Endothelial cell of umbilical vein (primary cell): ENCODE data around the gene CD58.
"Not testable (repeated sequence)": the region's sequence is repeated elsewhere in the genome, so short reads cannot be mapped to it uniquely, and the experiment has no call there.

Source experiments
- CTCF ChIP-seq, 2 donors: IDR thresholded peaks; 1 replicate in 1 of 2; 2 replicates in 1 of 2; pipeline ENCODE4 v1.5.1; 2011; ENCODE audit warnings: low read length in 2 of 2, mild to moderate bottlenecking in 2 of 2, moderate library complexity in 2 of 2, control low read depth in 1 of 2, inconsistent platforms in 1 of 2, low read depth in 1 of 2; ENCODE audit not compliant: insufficient read depth in 1 of 2; ENCODE audit errors: extremely low read depth in 1 of 2
- EZH2 ChIP-seq: IDR thresholded peaks from 2 replicates; pipeline ENCODE4 v1.6.1; 2012; ENCODE audit warnings: borderline replicate concordance, low read depth, mild to moderate bottlenecking, moderate library complexity, low read length, inconsistent platforms; ENCODE audit not compliant: severe bottlenecking
- FOS ChIP-seq: IDR thresholded peaks from 2 replicates; pipeline ENCODE4 v1.6.1; 2011; ENCODE audit warnings: mild to moderate bottlenecking, low read length, moderate library complexity, borderline replicate concordance; ENCODE audit not compliant: insufficient read depth
- GATA2 ChIP-seq: IDR thresholded peaks from 2 replicates; pipeline ENCODE4 v1.7.0; 2011; ENCODE audit warnings: low read depth, mild to moderate bottlenecking, moderate library complexity, mixed read lengths, low read length; ENCODE audit not compliant: insufficient read length, insufficient read depth
- JUN ChIP-seq: IDR thresholded peaks from 2 replicates; pipeline ENCODE4 v1.6.1; 2011; ENCODE audit warnings: borderline replicate concordance, low read depth; ENCODE audit not compliant: insufficient read length, insufficient read depth
- MYC ChIP-seq: IDR thresholded peaks from one replicate; pipeline ENCODE4 v1.6.1; 2011; ENCODE audit warnings: mild to moderate bottlenecking, low read depth, low read length
- POLR2A ChIP-seq: IDR thresholded peaks from 2 replicates; pipeline ENCODE4 v1.6.1; 2012; ENCODE audit warnings: low read depth, mild to moderate bottlenecking, control low read depth, low read length
- POLR2AphosphoS5 ChIP-seq: IDR thresholded peaks from 2 replicates; pipeline ENCODE4 v1.6.1; 2012; ENCODE audit warnings: low read depth, mild to moderate bottlenecking, control low read depth, low read length, moderate library complexity; ENCODE audit not compliant: insufficient read depth
- TF ChIP-seq, protein P1 (sequence below): IDR thresholded peaks from 2 replicates; pipeline ENCODE4 v1.6.1; 2011; ENCODE audit not compliant: insufficient read depth, insufficient read length

GRCh38 chr1:116609801-116610371 is 39.1 kb upstream of the CD58 start:
- not testable (repeated sequence) for TF ChIP-seq EZH2; CTCF (IDR thresholded peaks at IDR 0.05; ENCODE audit: extremely low read depth in 1 of 2, insufficient read depth in 1 of 2, low read depth in 1 of 2, low read length in 2 of 2); POLR2AphosphoS5; GATA2; POLR2A; FOS; MYC; JUN
- TF ChIP-seq, protein P1, sequence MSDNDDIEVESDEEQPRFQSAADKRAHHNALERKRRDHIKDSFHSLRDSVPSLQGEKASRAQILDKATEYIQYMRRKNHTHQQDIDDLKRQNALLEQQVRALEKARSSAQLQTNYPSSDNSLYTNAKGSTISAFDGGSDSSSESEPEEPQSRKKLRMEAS: not testable (repeated sequence)
